HG03521 (cell line): ENCODE measurements around the gene SUCLA2.
"Not testable (repeated sequence)": the region's sequence is repeated elsewhere in the genome, so short reads cannot be mapped to it uniquely, and the experiment has no call there.

Experiments
- ATAC-seq: cut with Tn5 transposase; IDR thresholded peaks from one replicate; pipeline ENCODE4 v1.9.1; 2021; ENCODE audit warnings: mild to moderate bottlenecking, moderate library complexity; ENCODE audit not compliant: unreplicated experiment

Gene SUCLA2

DNA sequence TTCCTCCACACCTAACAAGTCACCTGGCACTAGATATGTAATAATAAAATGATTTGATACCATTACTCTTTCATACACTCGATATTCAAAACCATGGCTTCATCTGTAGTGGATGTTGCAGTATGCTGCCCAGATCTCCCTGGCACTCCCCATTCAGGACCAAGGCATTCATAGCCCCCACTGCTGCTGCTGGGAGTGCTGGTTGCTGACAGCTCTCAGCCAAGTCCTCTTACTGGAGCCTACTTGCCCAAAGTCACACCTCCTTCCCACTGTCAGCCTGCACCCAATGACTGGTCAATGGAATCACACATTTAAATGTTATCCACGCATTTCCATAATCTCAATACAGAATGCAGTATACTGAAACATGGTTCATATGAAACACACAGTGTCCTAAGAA, 3.7 kb downstream of the SUCLA2 start:
- no peak for ATAC-seq

GRCh38 chr13:47991859-47992258, 9.2 kb downstream of the SUCLA2 start:
- no peak for ATAC-seq

- no peak for ATAC-seq
Observed at GRCh38 chr13:47990920-47991466, 10.1 kb downstream of the SUCLA2 start.

DNA sequence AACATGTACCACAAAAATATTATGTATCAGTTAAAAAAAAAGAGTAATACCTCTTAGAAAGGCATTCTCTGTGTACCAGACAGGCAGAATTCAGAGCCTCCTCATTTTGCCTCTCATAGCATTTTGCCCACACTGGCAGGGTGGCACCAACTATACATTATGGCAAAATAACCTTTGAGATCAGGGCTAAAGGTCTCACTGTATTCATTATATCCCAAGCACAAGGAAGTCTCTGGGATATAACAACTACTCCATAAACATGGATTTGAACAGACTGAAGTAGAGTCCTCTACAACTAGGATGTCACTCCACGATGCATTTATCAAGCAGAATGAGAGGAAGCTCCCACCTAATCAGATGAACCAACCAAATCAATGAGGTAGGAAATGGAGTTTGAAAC, 10.6 kb downstream of the SUCLA2 start:
- no peak for ATAC-seq

DNA sequence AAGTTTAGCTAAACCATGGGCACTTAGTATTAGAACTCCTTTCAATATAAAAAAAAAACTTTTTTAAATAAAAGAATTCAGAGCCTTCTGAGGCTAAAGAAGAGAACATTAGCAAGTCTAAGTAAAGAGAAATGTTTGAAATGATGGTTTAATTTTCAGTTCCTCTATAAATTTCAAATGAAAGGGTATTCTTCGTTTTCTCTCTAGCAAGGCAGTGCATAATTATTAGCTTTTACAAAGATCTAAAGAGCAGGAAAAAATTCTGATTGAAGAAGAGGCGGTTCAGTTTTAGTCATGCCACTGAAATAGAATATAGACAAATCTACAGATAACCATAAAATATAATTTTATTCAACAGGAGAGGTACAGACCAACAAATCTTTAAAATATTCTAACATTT, 18.0 kb downstream of the SUCLA2 start:
- no peak for ATAC-seq

- ATAC-seq: no peak
Observed at GRCh38 chr13:47976325-47976724, 24.7 kb downstream of the SUCLA2 start.

GRCh38 chr13:47964863-47965262, 36.2 kb downstream of the SUCLA2 start:
- ATAC-seq: no peak

- ATAC-seq: no peak
Observed at GRCh38 chr13:47962237-47962636, 38.8 kb downstream of the SUCLA2 start.

GRCh38 chr13:47959468-47960247, 41.4 kb downstream of the SUCLA2 start:
- no peak for ATAC-seq

GRCh38 chr13:47957073-47957472, 44.0 kb downstream of the SUCLA2 start:
- no peak for ATAC-seq

GRCh38 chr13:47955836-47956235, 45.2 kb downstream of the SUCLA2 start:
- no peak for ATAC-seq

GRCh38 chr13:47949799-47950198, 51.3 kb downstream of the SUCLA2 start:
- ATAC-seq: no peak

DNA sequence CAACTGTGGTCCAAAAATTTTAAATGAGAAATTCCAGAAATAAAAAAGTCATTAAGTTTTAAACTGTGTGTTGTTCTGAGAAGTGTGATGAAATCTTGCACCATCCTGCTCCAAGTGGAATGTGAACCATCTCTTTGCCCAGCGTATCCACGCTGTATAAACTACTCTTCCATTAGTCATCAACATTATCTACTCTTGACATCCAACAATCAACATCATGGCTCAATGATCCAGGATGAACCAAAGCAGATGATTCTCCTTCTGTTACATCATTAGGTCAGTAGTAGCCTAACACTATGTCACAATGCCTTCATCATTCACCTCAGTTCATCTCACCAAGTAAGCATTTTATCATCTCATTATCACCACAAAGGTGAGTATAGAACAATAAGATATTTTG, 55.3 kb downstream of the SUCLA2 start:
- no peak for ATAC-seq

DNA sequence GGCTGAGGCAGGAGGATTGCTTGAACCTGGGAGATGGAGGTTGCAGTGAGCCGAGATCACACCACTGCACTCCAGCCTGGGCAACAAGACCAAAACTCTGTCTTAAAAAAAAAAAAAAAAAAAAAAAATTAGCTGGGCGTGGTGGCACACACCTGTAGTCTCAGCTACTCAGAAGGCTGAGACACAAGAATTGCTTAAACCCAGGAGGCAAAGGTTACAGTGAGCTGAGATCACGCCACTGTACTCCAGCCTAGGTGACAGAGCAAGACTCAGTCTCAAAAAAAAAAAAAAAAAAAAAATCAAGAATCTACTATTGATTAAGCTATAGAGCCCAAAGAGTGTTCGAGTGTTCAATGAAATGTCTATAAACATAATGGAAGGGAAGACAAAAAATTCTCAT, 55.9 kb downstream of the SUCLA2 start:
- not testable (repeated sequence) for ATAC-seq

GRCh38 chr13:47934371-47934770, 66.7 kb downstream of the SUCLA2 start:
- no peak for ATAC-seq

DNA sequence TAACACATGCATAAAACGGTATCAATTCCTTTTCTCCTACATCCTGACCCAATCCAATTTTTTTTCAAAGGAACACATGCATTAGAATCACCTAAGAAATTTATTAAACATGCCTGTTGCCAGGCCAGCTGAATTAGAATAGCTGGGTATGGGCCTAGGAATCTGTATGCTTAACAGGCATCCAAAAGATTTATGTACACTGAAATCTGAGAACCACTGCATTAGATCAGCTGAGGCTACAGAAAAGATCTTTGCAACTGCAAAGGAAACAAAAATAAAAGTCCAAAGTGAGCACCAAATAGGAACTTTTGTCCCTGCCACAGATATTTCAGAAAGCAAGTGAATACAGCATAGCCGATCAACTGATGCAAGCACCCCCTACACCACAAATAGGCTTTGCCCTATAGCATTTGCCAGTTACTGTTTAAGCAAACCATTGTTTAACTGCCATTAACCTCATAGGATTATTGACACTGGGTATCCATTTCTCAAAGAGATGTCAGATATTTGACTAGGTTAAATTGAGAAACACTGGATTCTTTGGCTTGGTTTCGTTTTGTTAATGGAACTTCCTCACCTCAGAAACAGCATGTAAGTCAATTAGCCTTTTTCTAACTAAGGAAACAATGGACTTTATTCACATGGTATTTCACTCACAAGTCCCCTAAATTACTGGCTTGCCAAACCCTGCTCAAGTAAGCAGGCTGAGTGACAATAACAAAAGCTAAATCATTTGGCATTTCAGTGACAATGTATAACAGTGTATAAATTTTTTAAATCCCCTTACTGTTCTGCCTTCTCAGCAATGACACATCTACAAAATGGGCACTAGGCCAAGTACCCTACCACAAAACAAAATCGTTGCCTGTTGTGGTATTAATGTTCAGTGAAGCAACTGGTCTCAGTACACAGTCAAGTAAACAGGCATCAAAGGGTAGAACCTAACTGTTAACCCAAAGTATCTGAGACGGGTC, 67.8 kb downstream of the SUCLA2 start:
- ATAC-seq: no peak

GRCh38 chr13:47930649-47931165, 70.4 kb downstream of the SUCLA2 start:
- no peak for ATAC-seq

DNA sequence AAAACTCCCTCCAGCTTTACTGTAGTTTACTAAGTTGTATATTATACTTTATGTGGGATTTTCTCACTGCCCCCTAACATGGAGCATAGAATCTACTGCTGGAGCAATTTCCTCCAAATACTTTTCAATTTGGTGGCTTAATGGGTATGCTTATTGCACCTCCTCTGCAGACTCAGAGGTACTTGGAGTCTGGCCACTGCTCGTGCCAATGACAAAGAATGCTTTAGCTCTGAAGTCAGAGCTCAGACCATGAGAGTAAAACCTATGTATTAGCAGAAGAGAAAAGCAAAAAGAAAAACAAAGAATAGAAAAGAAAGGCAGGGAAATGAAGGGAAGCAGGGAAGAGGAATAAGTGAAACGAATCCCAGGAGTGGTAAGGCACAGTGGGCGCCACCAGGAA, 71.9 kb downstream of the SUCLA2 start:
- no peak for ATAC-seq

DNA sequence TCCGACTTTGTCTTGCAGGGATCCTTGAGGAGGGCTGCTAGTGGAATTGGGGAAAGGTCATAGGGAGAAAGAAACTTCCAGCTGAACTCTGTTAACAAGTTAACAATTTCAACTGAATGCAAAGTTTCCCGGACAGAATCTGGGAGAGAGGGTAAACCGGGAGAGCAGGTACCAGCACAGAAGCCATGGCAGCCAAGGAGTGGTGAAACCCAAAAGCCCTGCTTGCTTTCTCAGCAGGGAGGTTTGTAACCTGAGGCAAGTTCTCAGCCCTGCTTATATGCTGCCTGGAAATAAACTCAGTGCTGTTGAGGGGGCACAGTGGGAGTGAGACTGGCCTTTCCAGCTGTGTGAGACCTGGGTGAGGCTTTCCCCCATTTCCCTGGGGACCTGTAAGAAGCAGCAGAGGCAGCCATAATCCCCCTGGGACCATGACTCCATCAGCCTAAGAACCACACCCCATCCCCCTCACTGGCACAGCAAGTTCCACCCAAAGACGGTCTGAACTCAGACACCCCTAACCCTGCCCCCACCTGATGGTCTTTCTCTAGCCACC, 84.0 kb downstream of the SUCLA2 start:
- no peak for ATAC-seq

- ATAC-seq: no peak
Observed at GRCh38 chr13:47908197-47908902, 92.7 kb downstream of the SUCLA2 start.
